Measurements from ENCODE around the gene KDM4C.

The KDM4C gene

GRCh38 chr9:6917162-6917561 is 159.4 kb downstream of the KDM4C start:
- CTCF ChIA-PET, result no interaction called here

GRCh38 chr9:6920041-6920440 is 162.3 kb downstream of the KDM4C start:
- TF ChIP-seq CTCF (conservative IDR thresholded peaks at IDR 0.05; ENCODE audit: low read depth), result no peak
- DNase-seq (ENCODE audit: low spot score), result no peak
- CTCF ChIA-PET, result interaction anchor here (0.7 kb wide), 1 partner anchor 395 kb away, joined by 3 read pairs; no protein-coding TSS in a partner anchor
- H3K27ac ChIP-seq, result no peak overlapping the region
- POLR2A ChIA-PET (ENCODE audit: low non-redundant PET), result no interaction called here

More at GRCh38 chr9:6917162-6917561, 159.4 kb downstream of the KDM4C start:
- no peak for DNase-seq (ENCODE audit: low spot score)
- H3K27ac ChIP-seq, result no peak overlapping the region
- POLR2A ChIA-PET (ENCODE audit: low non-redundant PET), result no interaction called here
- TF ChIP-seq CTCF (conservative IDR thresholded peaks at IDR 0.05; ENCODE audit: low read depth), result no peak

- TF ChIP-seq CTCF (conservative IDR thresholded peaks at IDR 0.05; ENCODE audit: low read depth), result no peak
- no peak overlapping the region for H3K27ac ChIP-seq
- no peak for DNase-seq (ENCODE audit: low spot score)
- ChIA-PET CTCF (no interaction called here), POLR2A (ENCODE audit: low non-redundant PET) (no interaction called here)
Observed at GRCh38 chr9:6921315-6921714, 163.5 kb downstream of the KDM4C start.

GRCh38 chr9:6922124-6922676 is 164.4 kb downstream of the KDM4C start:
- ChIA-PET POLR2A (ENCODE audit: low non-redundant PET) (no interaction called here), CTCF (no interaction called here)
- no peak for TF ChIP-seq CTCF (conservative IDR thresholded peaks at IDR 0.05; ENCODE audit: low read depth)
- H3K27ac ChIP-seq, result no peak overlapping the region
- DNase-seq (ENCODE audit: low spot score), result no peak

- no peak overlapping the region for H3K27ac ChIP-seq
- ChIA-PET CTCF (interaction anchor here (0.6 kb wide), 1 partner anchor 599 kb away, joined by 3 read pairs; no protein-coding TSS in a partner anchor), POLR2A (ENCODE audit: low non-redundant PET) (no interaction called here)
- DNase-seq (ENCODE audit: low spot score), result no peak
- no peak for TF ChIP-seq CTCF (conservative IDR thresholded peaks at IDR 0.05; ENCODE audit: low read depth)
Observed at GRCh38 chr9:6922680-6923079, 164.9 kb downstream of the KDM4C start.

GRCh38 chr9:6923086-6923485 is 165.3 kb downstream of the KDM4C start:
- no peak for TF ChIP-seq CTCF (conservative IDR thresholded peaks at IDR 0.05; ENCODE audit: low read depth)
- CTCF ChIA-PET, result interaction anchor here (0.6 kb wide), 1 partner anchor 599 kb away, joined by 3 read pairs; no protein-coding TSS in a partner anchor
- POLR2A ChIA-PET (ENCODE audit: low non-redundant PET), result no interaction called here
- no peak for DNase-seq (ENCODE audit: low spot score)
- H3K27ac ChIP-seq, result no peak overlapping the region
